H1 (cell line): ENCODE measurements around the gene ABCA1. TPM values are rescaled to one million over a fixed set of nuclear protein-coding genes. Genes with fewer than 3 reads are reported as not detected.

Source experiments
- CTCF ChIA-PET: fragments of 300-600 bp; sonication (Branson Sonifier 250); formaldehyde crosslinking; loops from one replicate; lab custom pipeline; 2021; ENCODE audit not compliant: partially characterized antibody; lab: Charles Lee
- POLR2A ChIA-PET: fragments of 300-600 bp; sonication (Branson Sonifier 250); formaldehyde crosslinking; loops from one replicate; lab custom pipeline; 2021; ENCODE audit warnings: inconsistent platforms; ENCODE audit not compliant: partially characterized antibody; lab: Charles Lee
- DNase-seq, 2 experiments: peaks; one replicate each; pipeline versions ENCODE4 v3.0.0 to v3.0.0-alpha.2; 2010 to 2022; ENCODE audit warnings: low spot score in 2 of 2, low read depth in 1 of 2, mixed read lengths in 1 of 2
- FAIRE-seq: peaks from 2 replicates; lab custom pipeline; 2011; peaks lifted over from hg19 to GRCh38; lab: Jason Lieb, UNC
- H2AFZ ChIP-seq: 2 replicates; pipeline ENCODE4 v1.8.1; 2012; ENCODE audit warnings: low read length, inconsistent platforms
- H2AK5ac ChIP-seq: 2 replicates; pipeline ENCODE4 v1.6.1; 2013; ENCODE audit warnings: low read depth, low read length
- H2BK120ac ChIP-seq: replicated peaks from 2 replicates; pipeline ENCODE3; 2013; ENCODE audit warnings: low read depth, low read length, inconsistent platforms
- H2BK12ac ChIP-seq: 2 replicates; pipeline ENCODE4 v1.6.1; 2013; ENCODE audit warnings: low read depth, low read length
- H2BK15ac ChIP-seq: 2 replicates; pipeline ENCODE4 v1.6.1; 2013; ENCODE audit warnings: low read length
- H2BK20ac ChIP-seq: 2 replicates; pipeline ENCODE4 v1.6.1; 2013; ENCODE audit warnings: low read length
- H2BK5ac ChIP-seq: 2 replicates; pipeline ENCODE4 v1.6.1; 2013; ENCODE audit warnings: low read depth, low read length
- H3K14ac ChIP-seq: 2 replicates; pipeline ENCODE4 v1.6.1; 2013; ENCODE audit warnings: inconsistent platforms; ENCODE audit not compliant: insufficient read length
- H3K18ac ChIP-seq: 2 replicates; pipeline ENCODE4 v1.6.1; 2013; ENCODE audit warnings: low read length; ENCODE audit errors: extremely low read depth
- H3K23ac ChIP-seq: 2 replicates; pipeline ENCODE4 v1.6.1; 2013; ENCODE audit warnings: inconsistent platforms; ENCODE audit not compliant: insufficient read length
- H3K23me2 ChIP-seq: 2 replicates; pipeline ENCODE4 v1.6.1; 2013; ENCODE audit warnings: low read depth, low read length
- H3K27ac ChIP-seq: 2 replicates; pipeline ENCODE4 v1.6.1; 2011; ENCODE audit warnings: low read depth, low read length, inconsistent platforms
- H3K27me3 ChIP-seq, 4 experiments: replicated peaks in 1 of 4; 1 replicate in 1 of 4; 2 replicates in 3 of 4; pipeline versions ENCODE4 v1.6.1 to v1.8.1; 2011 to 2013; ENCODE audit warnings: low read length in 3 of 4, mild to moderate bottlenecking in 3 of 4, inconsistent platforms in 2 of 4, mixed read lengths in 2 of 4, moderate library complexity in 1 of 4; ENCODE audit not compliant: control insufficient read depth in 3 of 4, insufficient read depth in 3 of 4; ENCODE audit errors: extremely low read depth in 1 of 4
- H3K36me3 ChIP-seq, 4 experiments: 2 replicates each; pipeline versions ENCODE4 v1.6.1 to v1.8.1; 2011 to 2013; ENCODE audit warnings: mild to moderate bottlenecking in 4 of 4, low read length in 3 of 4, moderate library complexity in 2 of 4, control low read depth in 1 of 4, inconsistent platforms in 1 of 4; ENCODE audit not compliant: insufficient read depth in 4 of 4, control insufficient read depth in 2 of 4
- H3K4ac ChIP-seq: replicated peaks from 2 replicates; pipeline ENCODE3; 2013; ENCODE audit warnings: low read length, low read depth, mixed read lengths, inconsistent platforms; ENCODE audit not compliant: insufficient read length
- H3K4me1 ChIP-seq, 4 experiments: replicated peaks in 1 of 4; 1 replicate in 1 of 4; 2 replicates in 3 of 4; pipeline versions ENCODE4 v1.6.1 to v1.8.1; 2011 to 2013; ENCODE audit warnings: low read length in 3 of 4, inconsistent platforms in 2 of 4, mixed read lengths in 1 of 4; ENCODE audit not compliant: insufficient read depth in 4 of 4, control insufficient read depth in 3 of 4
- H3K4me2 ChIP-seq, 2 experiments: 2 replicates each; pipeline versions ENCODE4 v1.6.1 to v1.8.1; 2011 to 2013; ENCODE audit warnings: low read depth in 2 of 2, low read length in 2 of 2, control low read depth in 1 of 2, inconsistent platforms in 1 of 2, mild to moderate bottlenecking in 1 of 2; ENCODE audit not compliant: insufficient read depth in 1 of 2
- H3K4me3 ChIP-seq, 4 experiments: fragments of 200-600, 300-600 bp in 1 of 4; sonication (generic), shearing (Covaris generic), sonication (Bioruptor Twin) in 1 of 4; 2 replicates each; pipeline versions ENCODE4 v1.5.1 to v1.8.1; 2011 to 2016; ENCODE audit warnings: low read length in 4 of 4, low read depth in 3 of 4, control low read depth in 2 of 4, inconsistent platforms in 2 of 4, mild to moderate bottlenecking in 2 of 4, mixed read lengths in 1 of 4, moderate library complexity in 1 of 4; ENCODE audit not compliant: insufficient read depth in 2 of 4; ENCODE audit errors: extremely low read depth in 1 of 4
- H3K56ac ChIP-seq: replicated peaks from 2 replicates; pipeline ENCODE3; 2013; ENCODE audit warnings: low read depth, mild to moderate bottlenecking, mixed read lengths, low read length, inconsistent platforms; ENCODE audit not compliant: insufficient read length
- H3K79me1 ChIP-seq: 2 replicates; pipeline ENCODE4 v1.6.1; 2013; ENCODE audit warnings: low read depth, low read length, control low read depth
- H3K79me2 ChIP-seq, 2 experiments: 2 replicates each; pipeline versions ENCODE4 v1.6.1 to v1.8.1; 2012 to 2013; ENCODE audit warnings: low read length in 2 of 2, mild to moderate bottlenecking in 2 of 2, inconsistent platforms in 1 of 2; ENCODE audit not compliant: insufficient read depth in 2 of 2, control insufficient read depth in 1 of 2
- H3K9ac ChIP-seq, 4 experiments: replicated peaks in 1 of 4; 1 replicate in 1 of 4; 2 replicates in 3 of 4; pipeline versions ENCODE4 v1.6.1 to v1.8.1; 2011 to 2013; ENCODE audit warnings: low read depth in 3 of 4, low read length in 3 of 4, control low read depth in 2 of 4, mild to moderate bottlenecking in 2 of 4, moderate library complexity in 2 of 4, inconsistent platforms in 1 of 4; ENCODE audit errors: extremely low read depth in 1 of 4
- H3K9me3 ChIP-seq, 2 experiments: 2 replicates each; pipeline versions ENCODE4 v1.6.1 to v1.8.1; 2012 to 2013; ENCODE audit warnings: mild to moderate bottlenecking in 2 of 2, moderate library complexity in 2 of 2, control low read depth in 1 of 2, inconsistent platforms in 1 of 2, low read depth in 1 of 2, low read length in 1 of 2, mixed read lengths in 1 of 2; ENCODE audit not compliant: insufficient read depth in 2 of 2
- H4K20me1 ChIP-seq, 2 experiments: replicated peaks in 1 of 2; 2 replicates each; pipeline versions ENCODE3 to v1.8.1; 2011 to 2013; ENCODE audit warnings: inconsistent platforms in 2 of 2, low read length in 2 of 2, mild to moderate bottlenecking in 1 of 2; ENCODE audit not compliant: insufficient read depth in 2 of 2, control insufficient read depth in 1 of 2
- H4K5ac ChIP-seq: 2 replicates; pipeline ENCODE4 v1.6.1; 2013; ENCODE audit warnings: low read length, low read depth, mixed read lengths, inconsistent platforms; ENCODE audit not compliant: insufficient read length
- H4K8ac ChIP-seq: 2 replicates; pipeline ENCODE4 v1.8.0; 2013; ENCODE audit warnings: mild to moderate bottlenecking, moderate library complexity, low read length, inconsistent platforms; ENCODE audit not compliant: insufficient read depth; ENCODE audit errors: extremely low read depth
- H4K91ac ChIP-seq: replicated peaks from 2 replicates; pipeline ENCODE3; 2013; ENCODE audit warnings: low read length, mixed read lengths, inconsistent platforms; ENCODE audit not compliant: insufficient read length
- FOSL1 ChIP-seq: IDR thresholded peaks from 2 replicates; pipeline ENCODE4 v1.6.1; 2011; ENCODE audit warnings: mild to moderate bottlenecking, low read depth, low read length, moderate library complexity; ENCODE audit not compliant: insufficient read depth
- POLR2A ChIP-seq, 2 experiments: IDR thresholded peaks; 1 replicate in 1 of 2; 2 replicates in 1 of 2; pipeline ENCODE4 v1.6.1; 2011; ENCODE audit warnings: low read depth in 2 of 2, low read length in 2 of 2, mild to moderate bottlenecking in 2 of 2; ENCODE audit errors: control extremely low read depth in 1 of 2
- SAP30 ChIP-seq: fragments of 300-600 bp; sonication (generic); IDR thresholded peaks from 2 replicates; pipeline ENCODE4 v1.7.1; 2012; ENCODE audit warnings: low read length, moderate library complexity, mild to moderate bottlenecking, inconsistent platforms; ENCODE audit not compliant: insufficient read depth, insufficient replicate concordance
- WGBS, 2 experiments: shearing (Covaris generic) in 1 of 2; methylation state at CpG; one replicate each; pipeline versions ENCODE4 v1.1.6 to v1.1.7; 2013 to 2015; ENCODE audit warnings: low lambda C conversion rate in 2 of 2, mixed read lengths in 2 of 2, inconsistent platforms in 1 of 2, low coverage in 1 of 2, missing lambda C conversion rate in 1 of 2; ENCODE audit not compliant: insufficient replicate concordance in 2 of 2, insufficient coverage in 1 of 2, insufficient read length in 1 of 2; ENCODE audit errors: extremely low coverage in 1 of 2, missing lambda C conversion rate in 1 of 2; 5-methylcytosine and 5-hydroxymethylcytosine counted together
- polyA plus RNA-seq, 7 experiments: library from polyadenylated mRNA; depleted of rRNA in 3 of 7; stranded (reverse) in 5 of 7; unstranded in 2 of 7; fragments of >200 nt in 5 of 7; fragments of 200-250 nt in 2 of 7; gene quantifications; 1 replicate in 5 of 7; 2 replicates in 1 of 7; 4 replicates in 1 of 7; pipeline versions ENCODE4 v1.2.1 to v1.2.3, GENCODE V29; 2011 to 2013; ENCODE audit warnings: missing spikeins in 2 of 7, mixed read lengths in 2 of 7
- total RNA-seq: library from RNA; stranded (reverse); fragmentation: NEBNext Ultra II Directional; extraction: Animal tissue kit (Norgen Biotek cat#: 25700); gene quantifications from 2 replicates; pipeline ENCODE4 v1.2.1, GENCODE V29; 2021
- TF ChIP-seq, protein P1 (sequence below): IDR thresholded peaks from 2 replicates; pipeline ENCODE4 v1.6.1; 2011; ENCODE audit warnings: low read depth, mild to moderate bottlenecking, low read length; ENCODE audit not compliant: insufficient read depth

ABCA1 gene
- total and polyA plus RNA-seq, 2 of the 8 experiments (the other 6 are each of a cell fraction or from before 2014, with no cell fraction given): 6.9 to 7.8 TPM

DNA sequence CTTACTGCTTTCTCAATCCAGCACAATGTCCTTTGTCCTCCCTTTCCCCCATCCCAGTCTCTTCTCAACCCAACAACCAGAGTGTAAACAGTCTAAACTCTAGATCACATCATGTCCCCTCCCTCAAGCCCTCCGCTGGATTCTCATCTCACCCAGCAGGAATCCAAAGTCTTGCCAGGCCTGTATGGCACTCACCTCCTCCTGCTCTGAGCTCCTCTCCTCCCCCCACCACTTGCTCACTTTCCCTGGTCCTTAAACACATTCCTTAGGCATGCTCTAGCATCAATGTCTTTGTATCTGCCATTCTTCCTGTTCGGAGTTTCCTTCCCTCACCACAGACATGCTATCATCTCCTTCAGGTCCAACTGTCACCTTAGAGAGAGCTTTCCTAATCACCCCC lies 85.3 kb downstream of the ABCA1 start:
- no peak overlapping the region for H3K9ac ChIP-seq
- H2BK15ac ChIP-seq: no peak overlapping the region
- no peaks in the 10 kb centered on the region for H3K27me3 ChIP-seq
- H2BK120ac ChIP-seq: no peak overlapping the region
- no peak for DNase-seq
- FAIRE-seq: peak; percentile 57
- TF ChIP-seq SAP30 (no peak), FOSL1 (no peak), POLR2A (IDR thresholded peaks at IDR 0.05; ENCODE audit: control extremely low read depth in 1 of 2, low read depth in 2 of 2, low read length in 2 of 2) (no peak)
- TF ChIP-seq, protein P1, sequence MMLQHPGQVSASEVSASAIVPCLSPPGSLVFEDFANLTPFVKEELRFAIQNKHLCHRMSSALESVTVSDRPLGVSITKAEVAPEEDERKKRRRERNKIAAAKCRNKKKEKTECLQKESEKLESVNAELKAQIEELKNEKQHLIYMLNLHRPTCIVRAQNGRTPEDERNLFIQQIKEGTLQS: no peak
- no peak overlapping the region; the same call in 1 of the 2 replicates for H2AK5ac ChIP-seq
- no peaks in the 10 kb centered on the region for H3K79me1 ChIP-seq
- H3K4me2 ChIP-seq: no peak overlapping the region; a peak in 1 of 4 replicates
- peaks cover 0 to 3% (median 0%) of the 10 kb centered on the region in 4 experiments; a peak in 3 of 7 replicates for H3K4me1 ChIP-seq
- POLR2A ChIA-PET: interaction anchor here (1.1 kb wide), 1 partner anchor 18 kb away, joined by 3 read pairs; no protein-coding TSS in a partner anchor
- no peaks in the 10 kb centered on the region for H3K79me2 ChIP-seq
- no peak overlapping the region for H2BK12ac ChIP-seq
- no peak overlapping the region for H3K4me3 ChIP-seq
- no peak overlapping the region for H4K8ac ChIP-seq
- no peak overlapping the region for H4K91ac ChIP-seq
- H2BK20ac ChIP-seq: no peak overlapping the region
- H4K20me1 ChIP-seq: no peaks in the 10 kb centered on the region
- no peak overlapping the region for H2AFZ ChIP-seq
- no peak overlapping the region for H3K27ac ChIP-seq
- WGBS, 2 experiments: 93% methylated on average over 2 of the region's 2 CpGs; no CpG with 5 or more reads in 1 of the 2 experiments
- no peak overlapping the region for H3K14ac ChIP-seq
- H3K36me3 ChIP-seq: peaks cover 0 to 7% (median 0%) of the 10 kb centered on the region in 4 experiments; a peak in 2 of 8 replicates
- no peak overlapping the region for H4K5ac ChIP-seq
- no peaks in the 10 kb centered on the region for H3K9me3 ChIP-seq
- H3K18ac ChIP-seq: no peak overlapping the region
- H3K23me2 ChIP-seq: no peaks in the 10 kb centered on the region
- CTCF ChIA-PET: no interaction called here
- no peak overlapping the region for H3K56ac ChIP-seq
- no peak overlapping the region for H2BK5ac ChIP-seq
- H3K4ac ChIP-seq: no peak overlapping the region
- no peak overlapping the region for H3K23ac ChIP-seq
